ENCODE measurements around the gene SPON1.
"Not testable (repeated sequence)": the region's sequence is repeated elsewhere in the genome, so short reads cannot be mapped to it uniquely, and the experiment has no call there.

GRCh38 chr11:14154103-14154502, 191.6 kb downstream of the SPON1 start:
- TF ChIP-seq, protein P1, sequence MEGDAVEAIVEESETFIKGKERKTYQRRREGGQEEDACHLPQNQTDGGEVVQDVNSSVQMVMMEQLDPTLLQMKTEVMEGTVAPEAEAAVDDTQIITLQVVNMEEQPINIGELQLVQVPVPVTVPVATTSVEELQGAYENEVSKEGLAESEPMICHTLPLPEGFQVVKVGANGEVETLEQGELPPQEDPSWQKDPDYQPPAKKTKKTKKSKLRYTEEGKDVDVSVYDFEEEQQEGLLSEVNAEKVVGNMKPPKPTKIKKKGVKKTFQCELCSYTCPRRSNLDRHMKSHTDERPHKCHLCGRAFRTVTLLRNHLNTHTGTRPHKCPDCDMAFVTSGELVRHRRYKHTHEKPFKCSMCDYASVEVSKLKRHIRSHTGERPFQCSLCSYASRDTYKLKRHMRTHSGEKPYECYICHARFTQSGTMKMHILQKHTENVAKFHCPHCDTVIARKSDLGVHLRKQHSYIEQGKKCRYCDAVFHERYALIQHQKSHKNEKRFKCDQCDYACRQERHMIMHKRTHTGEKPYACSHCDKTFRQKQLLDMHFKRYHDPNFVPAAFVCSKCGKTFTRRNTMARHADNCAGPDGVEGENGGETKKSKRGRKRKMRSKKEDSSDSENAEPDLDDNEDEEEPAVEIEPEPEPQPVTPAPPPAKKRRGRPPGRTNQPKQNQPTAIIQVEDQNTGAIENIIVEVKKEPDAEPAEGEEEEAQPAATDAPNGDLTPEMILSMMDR (IDR thresholded peaks at IDR 0.05; ENCODE audit: low read length): not testable (repeated sequence)
- not testable (repeated sequence) for TF ChIP-seq EZH2 (optimal IDR thresholded peaks at IDR 0.05; ENCODE audit: low read depth, low read length); EZH2phosphoT487 (IDR thresholded peaks at IDR 0.05; ENCODE audit: low read length)
